Urinary bladder (tissue), 4 donors: ENCODE measurements around the gene PDYN. TPM values are rescaled to one million over a fixed set of nuclear protein-coding genes. Genes with fewer than 3 reads are reported as not detected.
A peak's percentile ranks its signal among the peaks of the same experiment; 100 is the strongest.

Experiments
- DNase-seq: peaks from one replicate; pipeline ENCODE4 v3.0.0-alpha.2; 2015; ENCODE audit errors: extremely low spot score
- H3K27ac ChIP-seq: one replicate; pipeline ENCODE4 v1.5.1; 2013; ENCODE audit warnings: low read depth, mild to moderate bottlenecking, moderate library complexity
- H3K36me3 ChIP-seq: one replicate; pipeline ENCODE4 v1.6.1; 2013; ENCODE audit warnings: mild to moderate bottlenecking, moderate library complexity; ENCODE audit not compliant: insufficient read depth
- H3K4me1 ChIP-seq: one replicate; pipeline ENCODE4 v1.6.1; 2013; ENCODE audit warnings: mild to moderate bottlenecking, moderate library complexity; ENCODE audit not compliant: insufficient read depth
- H3K4me3 ChIP-seq: one replicate; pipeline ENCODE4 v1.5.1; 2013; ENCODE audit warnings: low read depth, low read length
- WGBS: extraction: QIAGEN DNeasy Blood & Tissue Kit; methylation state at CpG from one replicate; pipeline ENCODE4 v1.1.7; 2013; 5-methylcytosine and 5-hydroxymethylcytosine counted together
- polyA plus RNA-seq: library from polyadenylated mRNA; stranded (reverse); fragments of 200-250 nt; gene quantifications from one replicate; pipeline ENCODE4 v1.2.3, GENCODE V29; 2013
- total RNA-seq: library from RNA; depleted of rRNA; stranded (reverse); fragments of >200 nt; gene quantifications from one replicate; pipeline ENCODE4 v1.2.3, GENCODE V29; 2014
- donor health status: healthy with polysubstance abuse.
- donor health status: healthy.

PDYN gene
- total and polyA plus RNA-seq, 2 donors: not detected

- WGBS: 52% methylated on average over 3 of the region's 3 CpGs
- H3K4me3 ChIP-seq: no peak overlapping the region
- no peaks in the 10 kb centered on the region for H3K4me1 ChIP-seq
- DNase-seq: no peak
- H3K27ac ChIP-seq: no peak overlapping the region
- H3K36me3 ChIP-seq: no peaks in the 10 kb centered on the region
Measured at GRCh38 chr20:1979106-1979778, 14.6 kb downstream of the PDYN start.

GRCh38 chr20:1975291-1975690 lies 18.6 kb downstream of the PDYN start:
- Histone ChIP-seq H3K36me3 (no peaks in the 10 kb centered on the region), H3K4me3 (no peak overlapping the region), H3K4me1 (no peaks in the 10 kb centered on the region), H3K27ac (no peak overlapping the region)
- DNase-seq: no peak
- WGBS: 87% methylated on average over 11 of the region's 11 CpGs

GRCh38 chr20:1973601-1974440 lies 20.0 kb downstream of the PDYN start:
- Histone ChIP-seq H3K27ac (no peak overlapping the region), H3K4me3 (no peak overlapping the region), H3K36me3 (no peaks in the 10 kb centered on the region), H3K4me1 (no peaks in the 10 kb centered on the region)
- no peak for DNase-seq
- 64% methylated on average over 15 of the region's 15 CpGs for WGBS

GRCh38 chr20:1971893-1972586 lies 21.8 kb downstream of the PDYN start:
- no peak overlapping the region for H3K27ac ChIP-seq
- H3K36me3 ChIP-seq: no peaks in the 10 kb centered on the region
- no peaks in the 10 kb centered on the region for H3K4me1 ChIP-seq
- H3K4me3 ChIP-seq: no peak overlapping the region
- DNase-seq: no peak
- WGBS: 78% methylated on average over 5 of the region's 5 CpGs

DNA sequence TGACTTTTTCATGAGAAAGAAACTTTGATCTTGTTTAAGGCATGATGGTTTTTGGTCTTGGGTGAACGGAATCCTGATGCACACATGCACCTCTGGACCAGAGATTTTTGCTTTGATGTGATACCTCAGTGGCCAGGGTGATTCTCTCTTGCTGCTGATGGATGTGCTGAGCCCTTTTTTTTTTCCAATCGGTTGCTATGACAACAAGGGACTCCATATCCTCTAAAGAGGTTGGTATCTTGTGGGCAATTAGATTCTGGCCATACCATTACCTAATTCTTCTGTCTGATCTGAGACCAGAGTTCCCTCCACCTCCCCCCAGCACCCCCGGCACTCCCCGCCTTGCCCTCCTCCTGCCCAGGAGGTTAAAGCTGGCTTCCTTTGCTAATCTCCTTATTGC lies 24.9 kb downstream of the PDYN start:
- H3K36me3 ChIP-seq: no peaks in the 10 kb centered on the region
- no peaks in the 10 kb centered on the region for H3K4me1 ChIP-seq
- no peak overlapping the region for H3K27ac ChIP-seq
- no peak for DNase-seq
- 72% methylated on average over 4 of the region's 4 CpGs for WGBS
- no peak overlapping the region for H3K4me3 ChIP-seq

- WGBS: 4% methylated on average over 28 of the region's 28 CpGs
- H3K4me3 ChIP-seq: no peak overlapping the region
- peak; percentile 25 for DNase-seq
Measured at GRCh38 chr20:1965520-1966351, 28.1 kb downstream of the PDYN start.

DNA sequence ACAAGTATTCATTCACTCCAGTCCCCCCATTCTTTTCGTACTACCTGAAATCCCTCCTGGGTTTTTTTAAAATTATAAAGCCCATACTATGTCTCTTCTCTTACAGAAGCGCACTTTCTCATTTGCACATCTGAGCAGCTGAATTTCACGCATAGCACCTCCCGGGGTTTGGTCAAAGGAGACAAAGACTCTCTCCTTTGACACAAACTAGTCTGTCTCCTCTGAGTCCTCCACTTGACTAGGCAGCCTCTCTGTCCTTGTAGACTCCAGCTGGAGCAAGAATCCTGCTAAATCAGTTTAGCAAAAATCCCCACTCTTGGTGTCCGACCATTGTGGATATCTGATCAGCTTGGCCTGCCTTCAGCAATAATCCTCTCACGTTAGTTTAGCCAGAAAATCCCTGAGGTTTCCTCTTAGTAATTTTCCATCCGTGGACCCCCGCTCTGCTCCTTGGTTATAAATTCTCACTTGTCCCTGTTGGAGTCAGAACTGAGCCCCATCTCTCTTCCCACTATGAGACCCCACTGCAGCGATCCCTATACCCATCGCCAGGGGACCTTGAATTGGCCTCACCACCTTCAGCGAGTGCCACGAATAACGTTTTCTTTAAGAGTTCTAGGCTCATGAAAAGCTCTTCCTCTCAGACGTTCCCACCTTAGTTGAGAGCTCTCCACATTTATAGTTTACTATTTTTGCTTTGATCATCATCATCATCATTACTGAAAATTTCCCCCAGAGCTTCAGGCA lies 29.0 kb downstream of the PDYN start:
- Histone ChIP-seq H3K27ac (no peak overlapping the region), H3K4me1 (no peaks in the 10 kb centered on the region), H3K4me3 (no peak overlapping the region), H3K36me3 (no peaks in the 10 kb centered on the region)
- 48% methylated on average over 14 of the region's 14 CpGs for WGBS
- no peak for DNase-seq

More at GRCh38 chr20:1965520-1966351, 28.1 kb downstream of the PDYN start:
- Histone ChIP-seq H3K36me3 (no peaks in the 10 kb centered on the region), H3K4me1 (no peaks in the 10 kb centered on the region), H3K27ac (no peak overlapping the region)

- H3K36me3 ChIP-seq: no peaks in the 10 kb centered on the region
- H3K4me3 ChIP-seq: no peak overlapping the region
- 68% methylated on average over 4 of the region's 4 CpGs for WGBS
- no peak for DNase-seq
- no peaks in the 10 kb centered on the region for H3K4me1 ChIP-seq
- H3K27ac ChIP-seq: no peak overlapping the region
Measured at GRCh38 chr20:1964061-1964460, 29.8 kb downstream of the PDYN start.

DNA sequence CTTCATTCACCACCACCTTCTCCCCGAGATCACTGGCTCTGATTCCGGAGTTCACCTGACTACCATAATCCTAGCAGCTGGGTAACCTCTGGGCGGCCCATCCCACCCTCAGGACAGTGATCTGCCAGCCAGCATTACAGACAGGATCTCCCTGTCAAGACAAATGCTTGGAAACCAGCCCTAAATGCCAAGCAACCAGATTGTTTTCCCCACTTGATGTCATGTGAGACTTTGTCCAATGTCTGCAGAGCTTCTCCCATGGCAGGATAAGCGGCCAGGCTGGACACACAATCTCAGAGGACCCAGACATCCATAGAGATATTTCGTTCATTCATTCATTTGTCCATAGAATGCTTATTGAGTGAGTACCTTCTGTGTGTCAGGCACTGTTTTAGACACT lies 32.5 kb downstream of the PDYN start:
- H3K27ac ChIP-seq: no peak overlapping the region
- no peaks in the 10 kb centered on the region for H3K4me1 ChIP-seq
- no peak for DNase-seq
- no peaks in the 10 kb centered on the region for H3K36me3 ChIP-seq
- H3K4me3 ChIP-seq: no peak overlapping the region
- WGBS: 81% methylated on average over 5 of the region's 5 CpGs

GRCh38 chr20:1959156-1959555 lies 34.7 kb downstream of the PDYN start:
- Histone ChIP-seq H3K36me3 (no peaks in the 10 kb centered on the region), H3K4me1 (no peaks in the 10 kb centered on the region), H3K4me3 (no peak overlapping the region), H3K27ac (no peak overlapping the region)
- 58% methylated on average over 2 of the region's 2 CpGs for WGBS
- no peak for DNase-seq

DNA sequence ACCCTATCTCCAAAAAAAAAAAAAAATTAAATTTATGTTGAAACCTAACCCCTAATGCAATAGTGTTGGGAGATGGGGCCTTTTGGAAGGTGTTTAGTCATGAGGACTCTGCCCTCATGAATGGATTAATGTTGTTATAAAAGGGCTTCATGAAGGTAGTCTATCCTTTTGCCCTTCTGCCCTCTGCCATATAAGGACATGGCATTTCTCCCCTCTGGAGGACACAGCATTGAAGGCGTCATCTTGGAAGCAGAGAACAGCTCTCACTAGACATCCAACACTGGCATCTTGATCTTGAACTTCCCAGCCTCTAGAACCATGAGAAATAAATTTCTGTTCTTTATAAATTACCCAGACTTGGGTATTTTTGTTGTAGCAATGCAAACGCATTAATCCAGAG lies 35.4 kb downstream of the PDYN start:
- H3K27ac ChIP-seq: no peak overlapping the region
- no peak overlapping the region for H3K4me3 ChIP-seq
- no peak for DNase-seq
- no peaks in the 10 kb centered on the region for H3K36me3 ChIP-seq
- H3K4me1 ChIP-seq: no peaks in the 10 kb centered on the region
- WGBS: 92% methylated on average over 2 of the region's 2 CpGs

DNA sequence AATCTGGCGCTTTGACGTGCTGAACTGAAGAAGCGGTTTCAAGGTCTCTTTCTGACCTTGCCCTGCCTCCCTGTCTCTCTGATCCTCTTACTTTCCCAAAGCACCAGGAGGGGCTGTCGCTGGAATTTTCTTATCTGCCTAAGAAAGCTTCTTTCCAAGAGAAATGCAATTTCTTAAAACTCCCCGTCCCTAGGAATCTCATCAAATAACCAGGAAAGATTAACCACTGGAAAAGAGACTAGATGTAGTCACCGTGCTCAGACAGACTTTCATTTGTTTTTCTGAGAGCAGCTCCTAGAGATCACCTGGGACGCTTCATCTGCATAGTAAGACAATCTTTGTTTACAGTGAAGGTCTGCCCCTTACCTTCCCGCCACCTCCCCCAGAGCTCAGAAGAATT lies 38.6 kb downstream of the PDYN start:
- H3K4me1 ChIP-seq: no peaks in the 10 kb centered on the region
- 57% methylated on average over 8 of the region's 8 CpGs for WGBS
- H3K4me3 ChIP-seq: no peak overlapping the region
- DNase-seq: no peak
- no peaks in the 10 kb centered on the region for H3K36me3 ChIP-seq
- no peak overlapping the region for H3K27ac ChIP-seq

DNA sequence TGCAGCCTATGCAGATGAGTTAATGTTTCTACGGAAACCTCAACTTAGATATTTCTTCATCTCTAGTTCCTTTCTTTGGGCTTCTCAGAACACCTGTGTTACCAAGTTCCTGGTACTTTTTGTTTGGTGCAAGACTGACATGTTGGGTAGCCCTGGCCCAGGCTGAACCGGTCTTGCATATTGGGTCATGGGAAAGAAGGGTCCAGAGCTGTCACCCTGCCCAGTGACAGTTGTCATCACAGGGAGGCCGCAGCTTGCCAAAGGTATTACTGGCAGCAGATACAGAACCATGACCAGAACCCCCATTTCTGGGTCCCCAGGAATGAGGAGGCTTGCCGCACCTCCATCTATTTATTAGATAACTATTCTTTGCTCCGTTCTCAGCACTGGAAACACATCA lies 40.2 kb downstream of the PDYN start:
- Histone ChIP-seq H3K36me3 (no peaks in the 10 kb centered on the region), H3K4me1 (no peaks in the 10 kb centered on the region), H3K4me3 (no peak overlapping the region), H3K27ac (no peak overlapping the region)
- WGBS: 94% methylated on average over 5 of the region's 5 CpGs
- no peak for DNase-seq
